AG04449 (cell line): ENCODE results near the gene SMAD3.

ENCODE experiments used
- CTCF ChIA-PET: fragments of 350-600 bp; formaldehyde crosslinking; extraction: SDS; loops from one replicate; lab custom pipeline; 2021; ENCODE audit warnings: antibody characterized with exemption; lab: Yijun Ruan, JAX
- POLR2A ChIA-PET: fragments of 400-600, 350-600 bp; formaldehyde crosslinking; extraction: SDS; loops from one replicate; lab custom pipeline; 2020; ENCODE audit warnings: antibody characterized with exemption, inconsistent platforms; lab: Yijun Ruan, JAX
- DNase-seq: peaks from one replicate; pipeline ENCODE4 v3.0.0-alpha.2; 2010; ENCODE audit warnings: low read depth, low spot score
- H3K4me3 ChIP-seq: 2 replicates; pipeline ENCODE4 v1.5.1; 2011; ENCODE audit warnings: low read depth, mild to moderate bottlenecking, control low read depth, low read length
- CTCF ChIP-seq: IDR thresholded peaks from one replicate; pipeline ENCODE4 v1.5.1; 2011; ENCODE audit warnings: mild to moderate bottlenecking, moderate library complexity, low read length, control low read depth, inconsistent platforms; ENCODE audit not compliant: insufficient read depth; ENCODE audit errors: missing control alignments

Gene SMAD3

DNA sequence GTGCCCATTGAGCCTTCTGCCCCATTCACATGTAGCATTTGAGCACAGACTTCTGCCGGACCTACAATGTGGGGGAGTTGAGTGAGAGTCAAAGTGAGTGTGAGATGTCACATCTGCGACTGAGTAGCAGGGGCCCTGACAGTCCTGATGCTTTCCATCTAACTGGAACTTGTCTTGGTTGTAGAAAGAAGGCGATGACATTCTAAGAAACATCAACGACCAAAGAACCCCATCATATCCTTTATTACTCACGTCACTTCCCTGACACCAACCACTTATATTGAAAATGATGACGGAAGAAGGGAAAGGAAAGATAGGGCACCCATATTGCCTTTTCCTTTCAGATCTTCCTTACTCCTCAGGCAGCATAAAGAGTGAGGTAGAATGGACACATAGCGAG is 30.5 kb downstream of the SMAD3 start:
- H3K4me3 ChIP-seq, result no peak overlapping the region
- CTCF ChIA-PET, result interaction anchor here (1.3 kb wide), 1 partner anchor 15 kb away, joined by 4 read pairs; no protein-coding TSS in a partner anchor
- no peak for DNase-seq
- TF ChIP-seq CTCF, result no peak
- POLR2A ChIA-PET, result no interaction called here

GRCh38 chr15:67096546-67097294 is 31.3 kb downstream of the SMAD3 start:
- ChIA-PET CTCF (interaction anchor here (1.3 kb wide), 1 partner anchor 16 kb away, joined by 4 read pairs; no protein-coding TSS in a partner anchor), POLR2A (interaction anchor here (0.8 kb wide), 1 partner anchor 10 kb away, joined by 3 read pairs; no protein-coding TSS in a partner anchor)
- DNase-seq, result no peak

GRCh38 chr15:67097424-67097823 is 32.0 kb downstream of the SMAD3 start:
- ChIA-PET POLR2A (interaction anchor here (1.0 kb wide), 1 partner anchor 16 kb away, joined by 3 read pairs; no protein-coding TSS in a partner anchor), CTCF (interaction anchor here (1.0 to 1.3 kb wide), 2 partner anchors 16 to 150 kb away, joined by 3 to 4 read pairs; no protein-coding TSS in a partner anchor)
- no peak overlapping the region for H3K4me3 ChIP-seq
- no peak for DNase-seq
- TF ChIP-seq CTCF, result no peak

More at GRCh38 chr15:67096546-67097294, 31.3 kb downstream of the SMAD3 start:
- no peak overlapping the region for H3K4me3 ChIP-seq
- TF ChIP-seq CTCF, result no peak

GRCh38 chr15:67097930-67098740 is 32.7 kb downstream of the SMAD3 start:
- CTCF ChIA-PET, result interaction anchor here (1.0 to 1.4 kb wide), 4 partner anchors 13 to 151 kb away, joined by 3 to 5 read pairs (median 3); no protein-coding TSS in a partner anchor
- TF ChIP-seq CTCF, result no peak
- peak overlapping the region; percentile 40 for H3K4me3 ChIP-seq
- DNase-seq, result peak; percentile 74
- POLR2A ChIA-PET, result interaction anchor here (0.7 to 1.1 kb wide), 3 partner anchors 11 to 33 kb away, joined by 3 to 4 read pairs (median 3); partner anchors contain the start of gene SMAD3

GRCh38 chr15:67098768-67099282 is 33.4 kb downstream of the SMAD3 start:
- TF ChIP-seq CTCF, result no peak
- ChIA-PET POLR2A (interaction anchor here (0.7 to 1.1 kb wide), 2 partner anchors 11 to 33 kb away, joined by 3 to 4 read pairs; partner anchors contain the start of gene SMAD3), CTCF (interaction anchor here (1.2 to 1.4 kb wide), 3 partner anchors 12 to 73 kb away, joined by 3 to 5 read pairs (median 3); no protein-coding TSS in a partner anchor)
- peak overlapping the region; percentile 40 for H3K4me3 ChIP-seq
- no peak for DNase-seq
